OCI-M2 (cell line): ENCODE measurements around the gene ZNF609.
A peak's percentile ranks its signal among the peaks of the same experiment; 100 is the strongest.

Experiments
- DNase-seq: peaks from one replicate; lab custom pipeline; 2025; ENCODE audit not compliant: unreplicated experiment; lab: John Stamatoyannopoulos, UW

Gene ZNF609

GRCh38 chr15:64500695-64501395 lies 40.5 kb downstream of the ZNF609 start:
- DNase-seq = no peak

DNA sequence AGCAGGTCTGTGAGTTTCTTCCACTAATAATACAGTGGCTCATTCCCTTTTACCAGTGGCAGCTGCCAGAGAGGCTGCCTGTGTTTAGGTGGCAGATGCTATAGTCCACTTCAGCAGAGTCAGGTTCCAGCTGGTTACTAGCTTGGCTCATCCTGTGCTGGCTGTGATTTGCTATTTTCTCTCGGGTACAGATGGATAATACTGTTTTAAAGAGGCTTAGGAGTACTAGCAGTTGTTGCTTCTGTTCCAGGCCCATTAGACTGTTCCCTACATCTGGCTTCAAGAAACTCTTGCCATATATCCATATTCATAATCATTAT lies 41.0 kb downstream of the ZNF609 start:
- no peak for DNase-seq

- no peak for DNase-seq
These were observed 41.8 kb downstream of the ZNF609 start for GRCh38 chr15:64502151-64502550.

DNA sequence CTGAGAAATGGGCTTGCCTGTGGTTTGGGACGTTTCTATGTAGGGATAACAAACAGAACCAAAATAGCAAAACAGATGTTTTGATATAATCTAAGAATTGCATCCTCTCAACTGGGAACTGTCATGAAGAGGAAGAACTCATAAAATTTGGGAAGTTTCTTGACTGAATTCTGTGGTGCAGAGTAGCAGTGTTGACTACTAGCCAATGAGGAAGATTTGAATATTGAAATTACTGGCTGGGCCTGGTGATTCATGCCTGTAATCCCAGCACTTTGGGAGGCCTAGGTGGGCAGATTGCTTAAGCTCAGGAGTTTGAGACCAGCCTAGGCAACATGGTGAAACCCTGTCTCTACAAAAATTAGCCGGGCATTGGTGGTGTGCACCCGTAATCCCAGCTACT lies 42.2 kb downstream of the ZNF609 start:
- no peak for DNase-seq

DNA sequence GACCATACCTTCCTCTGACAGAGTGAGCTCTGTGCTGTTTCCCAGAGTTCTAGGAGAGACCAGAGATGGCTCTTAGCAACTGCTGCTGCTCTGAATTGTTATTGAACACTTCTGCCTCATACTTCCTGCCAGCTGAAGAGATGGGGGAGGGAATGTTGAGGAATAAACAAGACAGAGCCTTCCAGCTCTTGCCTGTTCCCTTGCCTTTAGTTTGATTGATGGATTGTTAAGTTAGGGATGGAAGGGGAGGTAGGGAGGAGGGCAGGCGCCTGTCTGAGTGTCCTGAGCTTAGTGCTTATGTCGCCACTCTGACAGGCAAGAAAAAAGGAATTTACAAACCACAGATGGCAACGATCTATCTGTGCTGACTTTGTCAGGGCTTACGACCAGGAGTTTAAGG lies 42.8 kb downstream of the ZNF609 start:
- DNase-seq = no peak

DNA sequence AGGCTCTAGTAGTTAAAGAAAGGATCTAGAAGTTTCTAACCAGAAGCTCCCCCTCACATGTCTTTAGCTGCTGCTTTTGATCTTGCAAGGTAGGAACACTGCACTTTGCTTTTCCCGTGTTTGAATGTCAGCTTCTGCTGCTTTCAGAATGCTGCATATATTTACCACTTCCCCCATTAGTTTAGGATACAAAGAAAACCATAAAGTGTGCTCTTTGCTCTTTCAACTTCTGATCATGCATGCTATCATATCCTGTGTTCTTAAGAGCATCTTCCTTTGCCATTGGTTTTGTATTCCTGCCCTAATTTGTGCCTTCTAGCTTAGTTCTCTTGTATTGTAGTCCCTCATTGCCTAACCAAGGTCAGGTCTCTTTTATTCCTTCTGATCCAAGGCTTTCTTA lies 43.3 kb downstream of the ZNF609 start:
- no peak for DNase-seq

GRCh38 chr15:64507293-64507802 lies 47.0 kb downstream of the ZNF609 start:
- peak; percentile 51 for DNase-seq

DNA sequence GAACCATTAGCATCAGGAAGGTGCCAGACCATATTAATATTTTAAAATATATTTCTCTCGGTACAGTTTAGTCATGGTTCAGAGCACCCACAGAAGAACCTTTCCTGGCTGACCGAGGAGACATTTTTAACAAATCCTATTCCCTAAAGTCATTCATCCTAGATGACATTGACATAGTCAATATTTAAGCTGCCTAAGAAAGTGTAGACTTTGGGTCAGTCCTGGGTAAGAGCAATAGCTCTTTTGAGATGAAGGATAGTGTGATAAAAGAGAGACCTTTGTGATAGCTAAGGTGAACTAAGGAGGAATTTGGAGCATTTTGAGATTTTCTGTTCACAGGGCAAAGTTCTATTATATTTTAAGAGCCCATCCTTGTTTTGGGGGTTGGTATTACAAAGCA lies 47.5 kb downstream of the ZNF609 start:
- DNase-seq = no peak

GRCh38 chr15:64513823-64514222 lies 53.4 kb downstream of the ZNF609 start:
- no peak for DNase-seq

DNA sequence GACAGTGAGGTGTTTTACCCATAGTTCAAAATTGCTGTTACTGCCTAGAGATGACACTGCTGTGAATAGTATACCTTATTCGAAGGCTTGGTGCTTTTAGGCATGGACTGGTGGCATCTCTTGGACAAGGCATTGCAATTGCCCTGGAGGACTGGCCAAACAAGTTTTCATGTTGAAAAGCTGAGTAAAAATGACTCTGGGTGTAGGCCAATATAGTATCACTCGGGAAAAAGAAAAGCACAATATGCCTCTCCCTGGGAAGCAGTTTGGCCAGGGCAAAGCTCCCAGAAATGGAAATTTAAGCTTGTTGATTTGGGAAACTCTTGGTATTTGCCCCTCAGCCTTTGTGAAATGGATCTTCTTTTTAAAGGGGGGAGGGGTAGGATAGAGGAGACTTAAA lies 54.8 kb downstream of the ZNF609 start:
- no peak for DNase-seq

DNA sequence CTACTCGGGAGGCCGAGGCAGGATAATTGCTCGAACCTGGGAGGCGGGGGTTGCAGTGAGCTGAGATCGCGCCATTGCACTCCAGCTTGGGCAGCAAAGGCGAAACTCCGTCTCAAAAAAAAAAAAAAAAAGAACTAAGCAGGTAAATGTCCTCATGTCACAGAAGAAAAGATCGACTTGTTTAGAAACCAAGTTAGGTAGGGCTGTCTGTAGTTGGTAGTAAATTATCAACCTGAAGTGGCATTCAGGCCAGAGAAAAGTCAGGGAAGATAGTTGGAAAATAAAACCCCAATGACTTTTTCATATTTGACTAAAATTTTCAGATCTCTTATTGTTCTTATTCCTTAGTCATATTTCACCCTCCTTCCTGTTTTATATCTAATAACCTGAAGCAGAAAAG lies 55.4 kb downstream of the ZNF609 start:
- no peak for DNase-seq

- DNase-seq = no peak
These were observed 59.5 kb downstream of the ZNF609 start for GRCh38 chr15:64519897-64520296.

- no peak for DNase-seq
These were observed 60.8 kb downstream of the ZNF609 start for GRCh38 chr15:64521201-64521600.

- peak; percentile 31 for DNase-seq
These were observed 61.4 kb downstream of the ZNF609 start for GRCh38 chr15:64521726-64522164.

- DNase-seq = no peak
These were observed 61.9 kb downstream of the ZNF609 start for GRCh38 chr15:64522226-64522823.

DNA sequence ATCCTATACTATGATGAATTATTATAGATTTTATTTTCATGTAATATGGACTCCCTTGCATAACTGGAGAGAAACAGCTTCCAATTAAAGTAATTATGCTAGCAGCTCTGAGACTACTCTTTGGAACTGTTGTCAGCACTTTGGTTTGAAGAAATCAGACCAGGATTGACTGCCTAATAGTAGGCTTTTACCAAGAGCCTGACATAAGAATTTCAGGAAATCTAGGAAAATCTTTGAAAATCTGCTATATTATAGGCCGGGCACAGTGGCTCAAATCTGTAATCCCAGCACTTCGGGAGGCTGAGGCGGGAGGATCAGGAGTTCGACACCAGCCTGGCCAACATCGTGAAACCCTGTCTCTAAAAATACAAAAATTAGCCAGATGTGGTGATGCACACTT lies 62.9 kb downstream of the ZNF609 start:
- DNase-seq = no peak

GRCh38 chr15:64524778-64525177 lies 64.4 kb downstream of the ZNF609 start:
- no peak for DNase-seq

- no peak for DNase-seq
These were observed 65.6 kb downstream of the ZNF609 start for GRCh38 chr15:64525828-64526530.

DNA sequence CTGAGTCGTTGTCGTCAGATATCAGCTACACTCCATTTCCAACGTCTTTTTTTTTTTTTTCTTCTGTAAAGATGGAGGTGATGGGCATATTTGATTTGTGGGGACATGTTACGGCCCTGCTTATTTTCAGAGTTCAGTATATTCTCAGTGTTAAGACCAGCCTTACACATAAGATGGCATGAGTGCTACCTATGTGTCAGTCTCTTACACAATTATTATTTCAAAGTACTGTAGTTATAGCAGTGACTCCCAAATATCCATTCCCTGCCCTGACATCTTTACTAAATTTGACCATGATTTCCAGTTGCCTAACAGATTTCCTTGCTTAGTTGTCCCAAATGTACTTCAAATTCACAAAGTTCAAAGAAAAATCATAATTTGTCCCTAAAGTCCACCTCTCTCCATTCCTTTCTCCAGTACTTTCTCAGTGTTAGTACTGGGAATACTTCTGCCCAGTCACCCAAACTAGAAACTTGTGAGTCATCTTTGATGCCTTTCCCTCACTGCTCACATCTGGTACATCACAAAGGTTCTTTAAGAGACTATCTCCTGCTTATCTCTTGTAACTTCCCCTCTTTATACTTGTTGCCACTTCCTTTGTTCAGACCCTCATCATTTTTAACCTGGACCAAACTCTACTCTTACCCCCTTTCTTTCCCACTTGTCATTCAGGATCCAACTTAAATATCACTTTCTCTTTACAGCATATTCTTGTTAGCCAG lies 67.0 kb downstream of the ZNF609 start:
- DNase-seq = no peak

DNA sequence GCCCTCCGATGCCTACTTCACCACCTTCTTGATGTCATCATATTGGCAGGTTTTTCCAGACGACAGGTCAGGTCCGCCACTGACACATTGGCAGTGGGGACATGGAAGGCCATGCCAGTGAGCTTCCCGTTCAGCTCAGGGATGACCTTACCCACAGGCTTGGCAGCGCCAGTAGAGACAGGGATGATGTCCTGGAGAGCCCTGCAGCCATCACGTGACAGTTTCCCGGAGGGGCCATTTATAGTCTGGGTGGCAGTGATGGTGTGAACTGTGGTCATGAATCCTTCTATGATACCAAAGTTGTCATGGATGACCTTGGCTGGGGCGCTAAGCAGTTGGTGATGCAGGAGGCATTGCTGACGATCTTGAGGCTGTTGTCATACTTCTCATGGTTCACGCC lies 68.5 kb downstream of the ZNF609 start:
- no peak for DNase-seq

- DNase-seq = no peak
These were observed 70.1 kb downstream of the ZNF609 start for GRCh38 chr15:64530472-64530871.

GRCh38 chr15:64530918-64531317 lies 70.5 kb downstream of the ZNF609 start:
- DNase-seq = no peak
